Loucy (cell line): ENCODE data around the gene TSHR.

Experiments
- CTCF ChIP-seq: fragments of 200-600 bp; sonication (generic); conservative IDR thresholded peaks from 2 replicates; pipeline ENCODE4 v1.5.1; 2014; ENCODE audit warnings: mild to moderate bottlenecking, antibody characterized with exemption, low read length
- EZH2phosphoT487 ChIP-seq: fragments of 200-600 bp; IDR thresholded peaks from 2 replicates; pipeline ENCODE4 v1.6.1; 2018; ENCODE audit warnings: antibody characterized with exemption, mild to moderate bottlenecking, moderate library complexity, borderline replicate concordance

GRCh38 chr14:80988192-80988591, 32.8 kb downstream of the TSHR start:
- TF ChIP-seq CTCF (no peak), EZH2phosphoT487 (no peak)
